ENCODE measurements around the gene CSTPP1.

DNA sequence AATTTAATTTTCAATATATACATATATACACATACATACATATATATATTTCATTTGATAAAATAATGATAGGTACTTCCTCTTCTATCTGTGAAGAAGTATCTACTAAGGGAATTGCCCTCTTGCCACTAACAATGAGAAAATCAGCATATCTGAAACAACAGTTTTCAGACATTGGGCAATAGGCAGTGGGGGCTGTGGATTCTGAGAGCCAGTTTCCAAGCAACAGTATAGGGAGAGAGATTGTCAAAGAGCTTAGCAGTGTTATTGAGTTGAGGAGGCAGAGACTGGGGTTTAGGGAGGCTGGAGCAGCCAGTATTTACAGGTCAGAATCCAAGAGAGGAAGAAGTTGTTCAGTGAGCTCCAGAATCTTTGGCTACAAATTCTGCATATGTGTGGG lies 120.8 kb downstream of the CSTPP1 start:
- TF ChIP-seq POLR2A (IDR thresholded peaks at IDR 0.05) (no peak), CTCF (IDR thresholded peaks at IDR 0.05 in 4 of 5, conservative IDR thresholded peaks at IDR 0.05 in 1 of 5) (no peak)

Measured in gastrocnemius medialis (tissue), 4 donors.